Measurements from ENCODE around the gene SUPT20H.

- no peak for TF ChIP-seq CTCF (conservative IDR thresholded peaks at IDR 0.05; ENCODE audit: low read depth, low read length)
- no peak for TF ChIP-seq EZH2 (IDR thresholded peaks at IDR 0.05; ENCODE audit: borderline replicate concordance, low read depth, low read length, poor library complexity, severe bottlenecking)
These were observed 19.6 kb downstream of the SUPT20H start for GRCh38 chr13:37039896-37040295.

All from A673 (cell line).